ENCODE results near the gene CASS4.
"Not testable (repeated sequence)": the region's sequence is repeated elsewhere in the genome, so short reads cannot be mapped to it uniquely, and the experiment has no call there.

The CASS4 gene

DNA sequence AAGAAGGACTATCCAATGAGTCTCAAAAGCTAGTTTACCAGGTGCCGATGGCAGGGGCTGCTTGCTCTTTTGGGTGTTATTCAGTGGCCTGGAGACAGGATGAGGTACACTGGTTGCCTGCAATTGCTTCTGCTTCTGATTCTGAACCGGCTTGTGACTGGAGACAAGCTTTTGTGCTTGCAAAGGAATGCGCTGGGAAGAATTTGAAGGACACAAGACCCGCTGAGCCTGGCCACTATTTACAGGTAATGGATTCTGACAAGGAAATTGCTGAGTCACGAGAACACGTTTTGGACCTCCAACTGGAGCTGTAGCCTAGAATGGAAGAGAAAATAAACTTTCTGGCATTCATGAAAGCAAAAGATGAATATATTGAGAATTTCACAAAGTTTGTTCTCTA lies 25.8 kb upstream of the CASS4 start:
- no CpG with 5 or more reads among the region's 6 CpGs for WGBS, 2 donors (ENCODE audit: extremely low coverage in 2 of 2, insufficient read length in 2 of 2, insufficient replicate concordance in 1 of 2)
- H2BK5ac ChIP-seq (ENCODE audit: low read length), result no peak overlapping the region
- H3K9me3 ChIP-seq (replicated peaks in 1 of 2; ENCODE audit: control insufficient read depth in 2 of 2, insufficient read depth in 1 of 2, low read depth in 1 of 2, low read length in 2 of 2), result no peaks in the 10 kb centered on the region
- H3K23ac ChIP-seq (ENCODE audit: low read depth, low read length, poor library complexity), result no peak overlapping the region
- H4K91ac ChIP-seq (ENCODE audit: low read depth, low read length, poor library complexity), result no peak overlapping the region
- peaks cover 39 to 99% of the 10 kb centered on the region in 2 donors for H3K36me3 ChIP-seq (replicated peaks in 1 of 2; ENCODE audit: control insufficient read depth in 2 of 2, insufficient read depth in 2 of 2, low read length in 2 of 2)
- no peak overlapping the region for H3K27ac ChIP-seq (replicated peaks; ENCODE audit: low read length)
- no peak overlapping the region for H2BK15ac ChIP-seq (ENCODE audit: low read length)
- H3K4ac ChIP-seq (ENCODE audit: low read length), result no peak overlapping the region
- H3K9ac ChIP-seq (ENCODE audit: low read depth, low read length, poor library complexity), result no peak overlapping the region
- no peak overlapping the region for H2AK5ac ChIP-seq (ENCODE audit: low read depth, low read length)
- H3K4me1 ChIP-seq (ENCODE audit: control insufficient read depth in 2 of 2, insufficient read depth in 1 of 2, low read depth in 1 of 2, low read length in 2 of 2), result peaks cover 3 to 6% of the 10 kb centered on the region in 2 donors
- no peak overlapping the region for H3K4me3 ChIP-seq (ENCODE audit: low read length in 2 of 2)
- no peak overlapping the region for H2BK12ac ChIP-seq (ENCODE audit: low read length)
- no peak overlapping the region for H3K18ac ChIP-seq (ENCODE audit: low read length)
- no peak overlapping the region for H4K8ac ChIP-seq (ENCODE audit: low read depth, low read length)
- DNase-seq (ENCODE audit: low spot score), result no peak
- peaks cover 6% of the 10 kb centered on the region for H3K79me1 ChIP-seq (ENCODE audit: low read depth, low read length)
- H3K4me2 ChIP-seq (ENCODE audit: insufficient read depth, low read length, poor library complexity, severe bottlenecking), result no peak overlapping the region
- H2BK120ac ChIP-seq (ENCODE audit: low read depth, low read length), result no peak overlapping the region
- no peak overlapping the region for H3K14ac ChIP-seq (ENCODE audit: low read length)
- H2AFZ ChIP-seq (ENCODE audit: low read length), result no peak overlapping the region
- no peaks in the 10 kb centered on the region for H3K27me3 ChIP-seq (ENCODE audit: control insufficient read depth in 3 of 3, insufficient read depth in 3 of 3, low read depth in 1 of 3, low read length in 3 of 3)

DNA sequence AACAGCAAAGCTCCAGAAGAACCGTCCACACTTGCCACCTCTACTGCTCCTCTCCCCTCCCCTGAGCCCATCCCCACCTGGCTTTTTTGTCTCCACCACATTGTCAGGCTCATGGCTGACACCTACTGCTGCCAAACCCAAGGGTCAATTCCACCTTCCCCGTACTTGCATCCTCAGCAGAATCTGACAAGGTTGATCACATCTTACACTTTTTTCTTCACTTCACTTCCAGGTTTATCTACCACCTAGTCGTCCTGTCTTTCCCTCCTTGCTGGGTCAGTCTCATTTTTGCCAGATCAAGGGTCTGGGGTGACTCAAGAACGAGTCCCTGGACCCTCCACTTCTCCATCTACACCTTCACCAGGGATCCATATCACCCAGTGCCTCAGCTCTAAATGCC lies 23.2 kb upstream of the CASS4 start:
- Histone ChIP-seq H2AFZ (ENCODE audit: low read length) (no peak overlapping the region), H2BK120ac (ENCODE audit: low read depth, low read length) (no peak overlapping the region), H3K9me3 (replicated peaks in 1 of 2; ENCODE audit: control insufficient read depth in 2 of 2, insufficient read depth in 1 of 2, low read depth in 1 of 2, low read length in 2 of 2) (no peaks in the 10 kb centered on the region), H3K14ac (ENCODE audit: low read length) (no peak overlapping the region), H3K4ac (ENCODE audit: low read length) (no peak overlapping the region), H2BK15ac (ENCODE audit: low read length) (no peak overlapping the region), H3K36me3 (replicated peaks in 1 of 2; ENCODE audit: control insufficient read depth in 2 of 2, insufficient read depth in 2 of 2, low read length in 2 of 2) (peaks cover 29 to 75% of the 10 kb centered on the region in 2 donors), H3K27ac (replicated peaks; ENCODE audit: low read length) (no peak overlapping the region), H3K4me1 (ENCODE audit: control insufficient read depth in 2 of 2, insufficient read depth in 1 of 2, low read depth in 1 of 2, low read length in 2 of 2) (peaks cover 5 to 10% of the 10 kb centered on the region in 2 donors), H3K27me3 (ENCODE audit: control insufficient read depth in 3 of 3, insufficient read depth in 3 of 3, low read depth in 1 of 3, low read length in 3 of 3) (no peaks in the 10 kb centered on the region), H2BK5ac (ENCODE audit: low read length) (no peak overlapping the region), H3K9ac (ENCODE audit: low read depth, low read length, poor library complexity) (no peak overlapping the region), H4K91ac (ENCODE audit: low read depth, low read length, poor library complexity) (no peak overlapping the region), H3K18ac (ENCODE audit: low read length) (no peak overlapping the region), H3K4me2 (ENCODE audit: insufficient read depth, low read length, poor library complexity, severe bottlenecking) (no peak overlapping the region), H3K23ac (ENCODE audit: low read depth, low read length, poor library complexity) (no peak overlapping the region), H2BK12ac (ENCODE audit: low read length) (no peak overlapping the region), H4K8ac (ENCODE audit: low read depth, low read length) (no peak overlapping the region), H3K4me3 (ENCODE audit: low read length in 2 of 2) (no peak overlapping the region), H2AK5ac (ENCODE audit: low read depth, low read length) (no peak overlapping the region), H3K79me1 (ENCODE audit: low read depth, low read length) (peaks cover 9% of the 10 kb centered on the region)
- WGBS, 2 donors (ENCODE audit: extremely low coverage in 2 of 2, insufficient read length in 2 of 2, insufficient replicate concordance in 1 of 2), result no CpG with 5 or more reads among the region's 4 CpGs
- no peak for DNase-seq (ENCODE audit: low spot score)

DNA sequence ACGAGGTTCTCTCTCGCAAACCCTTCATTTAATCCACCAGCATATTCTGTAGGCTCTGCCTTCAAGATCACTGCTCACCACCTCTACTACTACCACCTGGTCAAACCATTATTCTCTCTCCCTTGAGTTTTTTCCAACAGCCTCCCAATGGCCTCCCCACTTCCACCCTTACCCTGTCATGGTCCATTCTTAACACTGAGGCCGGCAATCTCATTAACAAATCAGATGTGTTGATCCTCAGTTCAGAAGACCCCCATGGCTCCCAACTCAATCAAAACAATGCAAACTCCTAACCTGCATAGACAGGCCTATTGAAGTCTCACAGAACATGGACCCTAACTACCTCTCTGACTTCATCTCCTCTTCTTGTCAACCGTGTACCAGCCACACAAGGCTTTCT lies 22.3 kb upstream of the CASS4 start:
- Histone ChIP-seq H4K8ac (ENCODE audit: low read depth, low read length) (no peak overlapping the region), H3K27ac (replicated peaks; ENCODE audit: low read length) (no peak overlapping the region), H2BK15ac (ENCODE audit: low read length) (no peak overlapping the region), H2BK5ac (ENCODE audit: low read length) (no peak overlapping the region), H3K9me3 (replicated peaks in 1 of 2; ENCODE audit: control insufficient read depth in 2 of 2, insufficient read depth in 1 of 2, low read depth in 1 of 2, low read length in 2 of 2) (no peaks in the 10 kb centered on the region), H4K91ac (ENCODE audit: low read depth, low read length, poor library complexity) (no peak overlapping the region), H3K9ac (ENCODE audit: low read depth, low read length, poor library complexity) (no peak overlapping the region), H3K79me1 (ENCODE audit: low read depth, low read length) (peaks cover 9% of the 10 kb centered on the region), H2BK12ac (ENCODE audit: low read length) (no peak overlapping the region), H2AFZ (ENCODE audit: low read length) (no peak overlapping the region), H3K4me1 (ENCODE audit: control insufficient read depth in 2 of 2, insufficient read depth in 1 of 2, low read depth in 1 of 2, low read length in 2 of 2) (peaks cover 5 to 11% of the 10 kb centered on the region in 2 donors), H3K27me3 (ENCODE audit: control insufficient read depth in 3 of 3, insufficient read depth in 3 of 3, low read depth in 1 of 3, low read length in 3 of 3) (no peaks in the 10 kb centered on the region), H3K23ac (ENCODE audit: low read depth, low read length, poor library complexity) (no peak overlapping the region), H3K36me3 (replicated peaks in 1 of 2; ENCODE audit: control insufficient read depth in 2 of 2, insufficient read depth in 2 of 2, low read length in 2 of 2) (peaks cover 25 to 72% of the 10 kb centered on the region in 2 donors), H3K4me2 (ENCODE audit: insufficient read depth, low read length, poor library complexity, severe bottlenecking) (no peak overlapping the region), H2BK120ac (ENCODE audit: low read depth, low read length) (no peak overlapping the region), H3K14ac (ENCODE audit: low read length) (no peak overlapping the region), H3K4ac (ENCODE audit: low read length) (no peak overlapping the region), H2AK5ac (ENCODE audit: low read depth, low read length) (no peak overlapping the region), H3K18ac (ENCODE audit: low read length) (no peak overlapping the region), H3K4me3 (ENCODE audit: low read length in 2 of 2) (no peak overlapping the region)
- no CpG with 5 or more reads among the region's 4 CpGs for WGBS, 2 donors (ENCODE audit: extremely low coverage in 2 of 2, insufficient read length in 2 of 2, insufficient replicate concordance in 1 of 2)
- DNase-seq (ENCODE audit: low spot score), result no peak

DNA sequence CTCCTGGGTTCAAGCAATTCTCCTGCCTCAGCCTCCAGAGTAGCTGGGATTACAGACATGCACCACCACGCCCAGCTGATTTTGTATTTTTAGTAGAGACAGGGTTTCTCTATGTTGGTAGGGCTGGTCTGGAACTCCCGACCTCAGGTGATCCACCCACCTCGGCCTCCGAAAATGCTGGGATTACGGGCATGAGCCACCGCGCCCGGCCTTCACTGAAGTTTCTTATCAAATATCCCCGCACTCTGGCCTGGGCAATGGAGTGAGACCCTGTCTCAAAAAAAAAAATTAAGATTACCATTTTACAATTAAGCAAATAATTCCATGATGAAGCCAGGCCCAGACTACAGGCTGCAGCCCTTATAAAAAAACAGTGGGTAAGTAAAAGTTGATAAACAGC lies 21.7 kb upstream of the CASS4 start:
- peak overlapping the region in 1 of 2 donors; percentile 99 for H3K4me3 ChIP-seq (ENCODE audit: low read length in 2 of 2)
- H3K9ac ChIP-seq (ENCODE audit: low read depth, low read length, poor library complexity); H4K91ac ChIP-seq (ENCODE audit: low read depth, low read length, poor library complexity); H2BK120ac ChIP-seq (ENCODE audit: low read depth, low read length); H3K4me2 ChIP-seq (ENCODE audit: insufficient read depth, low read length, poor library complexity, severe bottlenecking); H3K27me3 ChIP-seq (ENCODE audit: control insufficient read depth in 3 of 3, insufficient read depth in 3 of 3, low read depth in 1 of 3, low read length in 3 of 3); H3K4ac ChIP-seq (ENCODE audit: low read length); H3K18ac ChIP-seq (ENCODE audit: low read length); H2AFZ ChIP-seq (ENCODE audit: low read length); H2BK5ac ChIP-seq (ENCODE audit: low read length); H2BK12ac ChIP-seq (ENCODE audit: low read length); H4K8ac ChIP-seq (ENCODE audit: low read depth, low read length); DNase-seq (ENCODE audit: low spot score); H2BK15ac ChIP-seq (ENCODE audit: low read length); H3K14ac ChIP-seq (ENCODE audit: low read length); H2AK5ac ChIP-seq (ENCODE audit: low read depth, low read length); H3K79me1 ChIP-seq (ENCODE audit: low read depth, low read length); H3K9me3 ChIP-seq (replicated peaks in 1 of 2; ENCODE audit: control insufficient read depth in 2 of 2, insufficient read depth in 1 of 2, low read depth in 1 of 2, low read length in 2 of 2); H3K23ac ChIP-seq (ENCODE audit: low read depth, low read length, poor library complexity); H3K27ac ChIP-seq (replicated peaks; ENCODE audit: low read length): not testable (repeated sequence)
- peaks cover 24 to 73% of the 10 kb centered on the region in 2 donors for H3K36me3 ChIP-seq (replicated peaks in 1 of 2; ENCODE audit: control insufficient read depth in 2 of 2, insufficient read depth in 2 of 2, low read length in 2 of 2)
- peaks cover 5 to 11% of the 10 kb centered on the region in 2 donors for H3K4me1 ChIP-seq (ENCODE audit: control insufficient read depth in 2 of 2, insufficient read depth in 1 of 2, low read depth in 1 of 2, low read length in 2 of 2)
- WGBS, 2 donors (ENCODE audit: extremely low coverage in 2 of 2, insufficient read length in 2 of 2, insufficient replicate concordance in 1 of 2), result no CpG with 5 or more reads among the region's 9 CpGs
